Amniotic epithelial cell (primary cell): ENCODE measurements around the gene HOXB6.

ENCODE experiments used
- DNase-seq: peaks from one replicate; pipeline ENCODE4 v3.0.0-alpha.2; 2010; ENCODE audit warnings: low read depth

The HOXB6 gene

GRCh38 chr17:48565925-48566710, 38.7 kb downstream of the HOXB6 start:
- no peak for DNase-seq

GRCh38 chr17:48565022-48565554, 39.7 kb downstream of the HOXB6 start:
- DNase-seq = no peak

- DNase-seq = peak; percentile 57
Observed at GRCh38 chr17:48564188-48565021, 40.4 kb downstream of the HOXB6 start.

GRCh38 chr17:48563867-48564187, 41.0 kb downstream of the HOXB6 start:
- DNase-seq = no peak

GRCh38 chr17:48563385-48563838, 41.4 kb downstream of the HOXB6 start:
- peak; percentile 74 for DNase-seq

GRCh38 chr17:48562934-48563333, 41.9 kb downstream of the HOXB6 start:
- no peak for DNase-seq

GRCh38 chr17:48561884-48562810, 42.6 kb downstream of the HOXB6 start:
- peak; percentile 53 for DNase-seq

- DNase-seq = peak; percentile 60
Observed at GRCh38 chr17:48559840-48560817, 44.7 kb downstream of the HOXB6 start.

- DNase-seq = no peak
Observed at GRCh38 chr17:48559122-48559839, 45.5 kb downstream of the HOXB6 start.

GRCh38 chr17:48558831-48559121, 46.0 kb downstream of the HOXB6 start:
- DNase-seq = no peak

- DNase-seq = peak; percentile 28
Observed at GRCh38 chr17:48558057-48558830, 46.5 kb downstream of the HOXB6 start.

- peak; percentile 65 for DNase-seq
Observed at GRCh38 chr17:48556576-48557401, 48.0 kb downstream of the HOXB6 start.

GRCh38 chr17:48556229-48556575, 48.6 kb downstream of the HOXB6 start:
- DNase-seq = no peak

GRCh38 chr17:48555258-48556228, 49.2 kb downstream of the HOXB6 start:
- DNase-seq = peak; percentile 99

- peak; percentile 36 for DNase-seq
Observed at GRCh38 chr17:48554412-48555257, 50.2 kb downstream of the HOXB6 start.

GRCh38 chr17:48553826-48554225, 51.0 kb downstream of the HOXB6 start:
- peak; percentile 33 for DNase-seq

GRCh38 chr17:48553190-48553547, 51.6 kb downstream of the HOXB6 start:
- no peak for DNase-seq
